CD4-positive, alpha-beta memory T cell (primary cell): ENCODE measurements around the gene IFI27L1. TPM values are rescaled to one million over a fixed set of nuclear protein-coding genes. Genes with fewer than 3 reads are reported as not detected.

ENCODE experiments used
- CTCF ChIA-PET: fragments of 350-600 bp; sonication (Branson Sonifier 250); formaldehyde crosslinking; loops from one replicate; lab custom pipeline; 2021; ENCODE audit warnings: inconsistent platforms; ENCODE audit not compliant: partially characterized antibody; lab: Charles Lee
- POLR2A ChIA-PET: fragments of 350-600 bp; sonication (Branson Sonifier 250); formaldehyde crosslinking; loops from one replicate; lab custom pipeline; 2021; ENCODE audit not compliant: partially characterized antibody; lab: Charles Lee
- DNase-seq, 5 donors: peaks; one replicate each; pipeline versions ENCODE4 v3.0.0 to v3.0.0-alpha.2; 2020 to 2022; ENCODE audit warnings: mixed read lengths in 1 of 5
- H3K27ac ChIP-seq: one replicate; pipeline ENCODE4 v1.7.0; 2013; ENCODE audit warnings: low read depth, low read length
- H3K27me3 ChIP-seq: 2 replicates; pipeline ENCODE4 v1.7.0; 2013; ENCODE audit warnings: mild to moderate bottlenecking, low read length, moderate library complexity; ENCODE audit not compliant: insufficient read depth
- H3K36me3 ChIP-seq: 2 replicates; pipeline ENCODE4 v1.7.0; 2013; ENCODE audit warnings: mild to moderate bottlenecking, low read length, moderate library complexity; ENCODE audit not compliant: insufficient read depth
- H3K4me1 ChIP-seq: 2 replicates; pipeline ENCODE4 v1.7.0; 2013; ENCODE audit warnings: mild to moderate bottlenecking, low read length, moderate library complexity; ENCODE audit not compliant: insufficient read depth
- H3K4me3 ChIP-seq, 2 donors: one replicate each; pipeline ENCODE4 v1.7.0; 2013; ENCODE audit warnings: low read length in 2 of 2, mild to moderate bottlenecking in 1 of 2
- H3K9me3 ChIP-seq, 2 donors: one replicate each; pipeline ENCODE4 v1.7.0; 2013; ENCODE audit warnings: low read length in 2 of 2, control low read depth in 1 of 2; ENCODE audit not compliant: control insufficient read depth in 1 of 2
- H3K27ac Mint-ChIP-seq, 7 donors: one replicate each; pipeline ENCODE4 v1.8.0; 2020 to 2021; ENCODE audit warnings: mixed read lengths in 7 of 7, mild to moderate bottlenecking in 6 of 7, inconsistent platforms in 3 of 7, moderate library complexity in 3 of 7
- H3K27me3 Mint-ChIP-seq, 2 donors: one replicate each; pipeline ENCODE4 v1.8.0; 2020 to 2021; ENCODE audit warnings: mixed read lengths in 2 of 2
- H3K36me3 Mint-ChIP-seq, 2 donors: one replicate each; pipeline ENCODE4 v1.8.0; 2020 to 2021; ENCODE audit warnings: mixed read lengths in 2 of 2, inconsistent platforms in 1 of 2, mild to moderate bottlenecking in 1 of 2
- H3K4me1 Mint-ChIP-seq, 4 donors: one replicate each; pipeline ENCODE4 v1.8.0; 2020 to 2021; ENCODE audit warnings: mixed read lengths in 4 of 4, mild to moderate bottlenecking in 1 of 4
- H3K4me3 Mint-ChIP-seq, 8 donors: one replicate each; pipeline ENCODE4 v1.8.0; 2020 to 2021; ENCODE audit warnings: mixed read lengths in 8 of 8, mild to moderate bottlenecking in 7 of 8, moderate library complexity in 6 of 8, inconsistent platforms in 3 of 8
- H3K9me3 Mint-ChIP-seq, 8 donors: one replicate each; pipeline ENCODE4 v1.8.0; 2020 to 2021; ENCODE audit warnings: mixed read lengths in 8 of 8, mild to moderate bottlenecking in 5 of 8, inconsistent platforms in 3 of 8, moderate library complexity in 1 of 8
- intact Hi-C: fragments of 100-400 bp; cut with micrococcal nuclease; formaldehyde crosslinking; loops from one replicate; pipeline ENCODE4 v1.15.1; 2023
- polyA plus RNA-seq, 2 donors: library from polyadenylated mRNA; unstranded; fragments of 300-500 nt; fragmentation: Illumina TruSeq; gene quantifications; one replicate each; pipeline ENCODE4 v1.2.3, GENCODE V29; 2021
- total RNA-seq, 2 experiments: library from RNA; stranded (reverse); gene quantifications; one replicate each; pipeline ENCODE4 v1.2.3, GENCODE V29; 2021

Gene IFI27L1
- total and polyA plus RNA-seq, 4 experiments from 2014 or later, result 6.3 to 8.5 (median 7.7) TPM

DNA sequence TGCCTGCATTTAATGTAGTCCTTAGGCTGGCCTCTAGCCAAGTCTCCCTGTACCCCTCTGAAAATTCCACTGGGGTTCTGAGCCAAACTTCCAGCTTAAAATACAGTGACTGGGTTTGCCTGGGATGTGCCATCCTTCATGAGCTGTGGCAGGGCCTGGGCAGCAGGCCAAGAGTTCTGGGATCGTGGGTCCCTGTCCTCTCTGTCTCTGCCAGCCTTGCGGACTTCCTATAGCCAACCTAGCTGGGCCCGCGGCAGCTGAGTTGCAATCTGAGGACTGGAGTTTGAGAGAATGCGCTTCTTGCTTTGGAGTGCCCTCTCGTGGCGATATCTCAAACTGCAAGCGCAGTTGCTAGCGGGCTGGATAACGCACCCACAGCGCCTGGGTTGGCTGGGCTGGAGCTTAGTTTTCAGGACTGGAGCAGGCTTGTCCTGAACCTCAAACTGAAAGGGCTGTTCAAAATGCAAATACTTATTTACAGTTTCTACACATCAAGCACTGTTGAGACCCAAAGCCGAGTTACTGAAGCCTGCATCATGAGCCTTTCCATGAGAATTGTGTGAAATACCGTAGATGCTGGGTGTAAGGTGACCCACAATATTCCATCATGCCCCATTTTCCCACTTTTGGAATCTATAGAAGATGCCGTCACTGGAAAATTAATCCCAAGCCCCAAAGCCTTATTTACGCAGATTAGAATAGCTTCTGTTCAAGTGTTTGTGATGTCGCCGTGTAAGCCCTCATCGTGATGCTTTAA is 55.6 kb downstream of the IFI27L1 start:
- Mint-ChIP-seq H3K27ac (no peak overlapping the region), H3K4me1 (peaks cover 0 to 10% (median 1%) of the 10 kb centered on the region in 4 donors), H3K36me3 (peaks cover 0 to 6% of the 10 kb centered on the region in 2 donors), H3K4me3 (no peak overlapping the region), H3K27me3 (peaks cover 1 to 3% of the 10 kb centered on the region in 2 donors), H3K9me3 (peaks cover 0 to 7% (median 0%) of the 10 kb centered on the region in 8 donors)
- Histone ChIP-seq H3K27me3 (no peaks in the 10 kb centered on the region), H3K36me3 (no peaks in the 10 kb centered on the region), H3K27ac (no peak overlapping the region), H3K4me1 (no peaks in the 10 kb centered on the region), H3K9me3 (no peaks in the 10 kb centered on the region), H3K4me3 (no peak overlapping the region)
- POLR2A ChIA-PET, result interaction anchor here (0.7 to 2.0 kb wide), 10 partner anchors 9 to 177 kb away, joined by 3 to 12 read pairs (median 4); partner anchors contain the start of genes DDX24 and IFI27L1
- DNase-seq, result peak; percentile 74 to 80 (median 77)
- CTCF ChIA-PET, result interaction anchor here (0.6 to 11.1 kb wide), 49 partner anchors 6 to 1023 kb away, joined by 3 to 142 read pairs (median 5); partner anchors contain the start of genes DDX24, IFI27L1, IFI27L2 and OTUB2
- intact Hi-C loops, result loop anchor here (1.0 kb wide), 4 partner anchors 22 to 197 kb away; no protein-coding TSS in a partner anchor

GRCh38 chr14:94138251-94138650 is 57.1 kb downstream of the IFI27L1 start:
- ChIA-PET CTCF (interaction anchor here (0.8 to 11.1 kb wide), 12 partner anchors 8 to 199 kb away, joined by 3 to 142 read pairs (median 11); partner anchors contain the start of genes IFI27L2 and PPP4R4), POLR2A (interaction anchor here (2.0 kb wide), 1 partner anchor 36 kb away, joined by 4 read pairs; no protein-coding TSS in a partner anchor)
- no peaks in the 10 kb centered on the region for H3K4me1 ChIP-seq
- H3K4me3 ChIP-seq, result no peak overlapping the region
- intact Hi-C loops, result no loop called here
- H3K27ac ChIP-seq, result no peak overlapping the region
- H3K27ac Mint-ChIP-seq, result no peak overlapping the region
- H3K27me3 Mint-ChIP-seq, result peaks cover 1 to 4% of the 10 kb centered on the region in 2 donors
- H3K9me3 ChIP-seq, result no peaks in the 10 kb centered on the region
- H3K36me3 ChIP-seq, result no peaks in the 10 kb centered on the region
- no peak overlapping the region for H3K4me3 Mint-ChIP-seq
- no peaks in the 10 kb centered on the region for H3K27me3 ChIP-seq
- peaks cover 0 to 6% (median 0%) of the 10 kb centered on the region in 4 donors for H3K4me1 Mint-ChIP-seq
- H3K9me3 Mint-ChIP-seq, result peaks cover 0 to 7% (median 0%) of the 10 kb centered on the region in 8 donors
- peaks cover 0 to 6% of the 10 kb centered on the region in 2 donors for H3K36me3 Mint-ChIP-seq
- no peak for DNase-seq

DNA sequence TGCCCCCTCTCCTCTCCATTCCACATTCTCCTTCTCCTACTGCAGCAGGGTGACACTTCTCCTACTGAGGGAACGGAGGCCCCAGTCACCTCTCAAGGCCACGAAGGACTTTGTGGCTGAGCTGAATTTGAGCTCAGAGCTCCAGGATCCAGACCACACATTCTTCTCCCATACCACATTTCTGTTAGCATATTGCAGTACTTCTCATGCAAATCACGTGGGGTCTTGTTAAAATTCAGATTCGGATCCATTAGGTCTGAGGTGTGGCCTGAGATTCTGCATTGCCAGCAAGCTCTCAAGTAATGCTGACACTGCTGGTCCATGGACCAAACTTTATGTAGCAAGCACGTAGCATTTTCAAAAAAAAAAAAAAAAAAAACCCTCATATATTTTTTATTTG is 57.9 kb downstream of the IFI27L1 start:
- no peak for DNase-seq
- POLR2A ChIA-PET, result interaction anchor here (2.0 kb wide), 1 partner anchor 36 kb away, joined by 4 read pairs; no protein-coding TSS in a partner anchor
- H3K36me3 ChIP-seq, result no peaks in the 10 kb centered on the region
- intact Hi-C loops, result no loop called here
- H3K27me3 ChIP-seq, result no peaks in the 10 kb centered on the region
- CTCF ChIA-PET, result interaction anchor here (0.6 to 11.1 kb wide), 8 partner anchors 9 to 199 kb away, joined by 3 to 142 read pairs (median 25); partner anchors contain the start of genes IFI27L2 and PPP4R4
- no peak overlapping the region for H3K27ac ChIP-seq
- no peaks in the 10 kb centered on the region for H3K4me1 ChIP-seq
- Mint-ChIP-seq H3K4me3 (no peak overlapping the region), H3K9me3 (peaks cover 0 to 7% (median 0%) of the 10 kb centered on the region in 8 donors), H3K27me3 (peaks cover 1 to 4% of the 10 kb centered on the region in 2 donors), H3K36me3 (peaks cover 0 to 6% of the 10 kb centered on the region in 2 donors), H3K4me1 (peaks cover 0 to 6% (median 0%) of the 10 kb centered on the region in 4 donors), H3K27ac (no peak overlapping the region)
- H3K9me3 ChIP-seq, result no peaks in the 10 kb centered on the region
- H3K4me3 ChIP-seq, result no peak overlapping the region

GRCh38 chr14:94139421-94139820 is 58.3 kb downstream of the IFI27L1 start:
- DNase-seq, result no peak
- H3K9me3 Mint-ChIP-seq, result peaks cover 0 to 7% (median 0%) of the 10 kb centered on the region in 8 donors
- ChIA-PET POLR2A (no interaction called here), CTCF (interaction anchor here (0.6 to 11.1 kb wide), 6 partner anchors 9 to 200 kb away, joined by 3 to 142 read pairs (median 58); partner anchors contain the start of gene IFI27L2)
- no peak overlapping the region for H3K4me3 Mint-ChIP-seq
- Histone ChIP-seq H3K4me3 (no peak overlapping the region), H3K36me3 (no peaks in the 10 kb centered on the region), H3K27me3 (no peaks in the 10 kb centered on the region), H3K27ac (no peak overlapping the region), H3K4me1 (no peaks in the 10 kb centered on the region), H3K9me3 (no peaks in the 10 kb centered on the region)
- intact Hi-C loops, result no loop called here
- peaks cover 1 to 4% of the 10 kb centered on the region in 2 donors for H3K27me3 Mint-ChIP-seq
- no peak overlapping the region for H3K27ac Mint-ChIP-seq
- H3K4me1 Mint-ChIP-seq, result peaks cover 0 to 6% (median under 1%) of the 10 kb centered on the region in 4 donors
- H3K36me3 Mint-ChIP-seq, result peaks cover 0 to 6% of the 10 kb centered on the region in 2 donors

DNA sequence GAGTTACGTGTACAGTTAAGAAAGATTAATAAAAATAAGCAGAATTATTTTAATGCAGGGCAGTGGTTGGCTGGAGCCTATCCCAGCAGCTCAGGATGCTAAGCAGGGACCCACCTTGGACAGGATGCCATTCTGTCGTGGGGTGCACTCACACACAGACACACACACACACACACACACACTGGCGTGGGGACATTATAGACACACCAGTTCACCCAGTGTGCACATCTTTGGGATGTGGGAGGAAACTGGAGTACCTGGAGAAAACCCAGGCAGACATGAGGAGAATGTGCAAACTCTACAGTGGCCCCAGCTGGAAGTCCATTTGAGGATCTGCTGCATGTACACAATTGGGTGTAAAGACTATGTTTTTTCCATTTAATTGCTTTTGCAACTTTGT is 61.1 kb downstream of the IFI27L1 start:
- POLR2A ChIA-PET, result interaction anchor here (0.6 to 1.2 kb wide), 3 partner anchors 13 to 33 kb away, joined by 3 to 4 read pairs (median 3); no protein-coding TSS in a partner anchor

DNA sequence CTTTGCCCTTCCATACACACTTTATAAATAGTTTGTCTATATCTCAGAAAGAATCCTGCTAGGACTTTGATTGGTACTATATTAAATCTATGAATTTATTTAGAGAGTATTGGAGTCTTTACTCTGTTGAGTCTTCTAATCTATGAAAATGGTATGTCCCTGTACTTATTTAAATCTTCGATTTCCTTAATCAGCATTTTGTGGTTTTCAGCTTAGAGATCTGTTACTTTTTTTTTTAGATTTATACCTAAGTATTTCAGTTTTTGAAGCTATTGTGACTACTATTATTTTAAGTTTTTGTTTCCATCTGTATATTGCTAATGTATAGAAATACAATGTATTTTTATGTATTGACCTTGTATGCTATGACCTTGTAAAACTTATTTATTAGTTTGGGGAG is 61.7 kb downstream of the IFI27L1 start:
- peaks cover 7% of the 10 kb centered on the region for H3K4me1 ChIP-seq
- ChIA-PET CTCF (interaction anchor here (1.1 to 11.1 kb wide), 7 partner anchors 12 to 172 kb away, joined by 3 to 119 read pairs (median 4); partner anchors contain the start of gene IFI27L2), POLR2A (interaction anchor here (1.0 to 1.2 kb wide), 2 partner anchors 27 to 33 kb away, joined by 3 to 4 read pairs; no protein-coding TSS in a partner anchor)
- Mint-ChIP-seq H3K9me3 (peaks cover 0 to 4% (median 0%) of the 10 kb centered on the region in 8 donors), H3K4me3 (no peak overlapping the region), H3K27ac (no peak overlapping the region), H3K36me3 (no peaks in the 10 kb centered on the region), H3K27me3 (peaks cover 1% of the 10 kb centered on the region in 2 donors), H3K4me1 (peaks cover 12 to 17% (median 17%) of the 10 kb centered on the region in 4 donors)
- no peaks in the 10 kb centered on the region for H3K9me3 ChIP-seq
- no peak overlapping the region for H3K27ac ChIP-seq
- no peak for DNase-seq
- H3K27me3 ChIP-seq, result no peaks in the 10 kb centered on the region
- H3K4me3 ChIP-seq, result no peak overlapping the region
- no peaks in the 10 kb centered on the region for H3K36me3 ChIP-seq
- intact Hi-C loops, result no loop called here

More for the DNA sequence above, 61.1 kb downstream of the IFI27L1 start:
- Histone ChIP-seq H3K9me3 (no peaks in the 10 kb centered on the region), H3K36me3 (no peaks in the 10 kb centered on the region), H3K27ac (no peak overlapping the region), H3K27me3 (no peaks in the 10 kb centered on the region), H3K4me1 (peaks cover 7% of the 10 kb centered on the region), H3K4me3 (no peak overlapping the region)
- Mint-ChIP-seq H3K4me1 (peaks cover 10 to 15% (median 13%) of the 10 kb centered on the region in 4 donors), H3K9me3 (peaks cover 0 to 4% (median 0%) of the 10 kb centered on the region in 8 donors), H3K27ac (no peak overlapping the region), H3K4me3 (no peak overlapping the region), H3K36me3 (no peaks in the 10 kb centered on the region), H3K27me3 (peaks cover 1% of the 10 kb centered on the region in 2 donors)
- CTCF ChIA-PET, result interaction anchor here (0.9 to 11.1 kb wide), 8 partner anchors 12 to 171 kb away, joined by 3 to 119 read pairs (median 4); partner anchors contain the start of genes DDX24, IFI27L1 and IFI27L2
- intact Hi-C loops, result no loop called here
- DNase-seq, result no peak
